Measurements from ENCODE around the gene PCDHGA1. TPM values are rescaled to one million over a fixed set of nuclear protein-coding genes. Genes with fewer than 3 reads are reported as not detected.

Gene PCDHGA1
- total RNA-seq, 4 donors from 2014 or later, result 1.7 TPM; not detected in 3

DNA sequence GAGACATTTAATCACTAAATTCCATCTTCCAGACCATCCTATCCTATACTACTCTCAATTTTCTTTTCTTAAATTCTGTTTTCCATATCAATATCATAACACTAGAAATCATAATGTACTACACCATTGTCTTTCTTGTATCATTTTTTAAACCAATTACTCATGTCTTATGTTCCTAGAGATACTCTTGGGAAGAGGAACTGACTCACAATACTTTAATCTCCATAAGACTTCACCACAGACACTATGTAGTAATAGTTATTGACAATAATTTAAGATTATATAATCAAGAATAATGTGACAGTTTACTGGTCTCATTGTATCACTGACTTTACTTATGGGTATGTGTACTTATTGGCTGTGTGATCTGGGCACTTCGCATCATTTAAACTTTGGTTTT is 202.4 kb downstream of the PCDHGA1 start:
- Histone ChIP-seq H3K36me3 (peaks cover 0 to 53% (median 0%) of the 10 kb centered on the region in 3 donors), H3K9me3 (no peaks in the 10 kb centered on the region), H3K27me3 (no peaks in the 10 kb centered on the region), H3K4me1 (no peaks in the 10 kb centered on the region), H3K27ac (no peak overlapping the region), H3K4me3 (no peak overlapping the region)
- DNase-seq, result no peak
- no peak for TF ChIP-seq POLR2A (IDR thresholded peaks at IDR 0.05)
- TF ChIP-seq, protein P1, sequence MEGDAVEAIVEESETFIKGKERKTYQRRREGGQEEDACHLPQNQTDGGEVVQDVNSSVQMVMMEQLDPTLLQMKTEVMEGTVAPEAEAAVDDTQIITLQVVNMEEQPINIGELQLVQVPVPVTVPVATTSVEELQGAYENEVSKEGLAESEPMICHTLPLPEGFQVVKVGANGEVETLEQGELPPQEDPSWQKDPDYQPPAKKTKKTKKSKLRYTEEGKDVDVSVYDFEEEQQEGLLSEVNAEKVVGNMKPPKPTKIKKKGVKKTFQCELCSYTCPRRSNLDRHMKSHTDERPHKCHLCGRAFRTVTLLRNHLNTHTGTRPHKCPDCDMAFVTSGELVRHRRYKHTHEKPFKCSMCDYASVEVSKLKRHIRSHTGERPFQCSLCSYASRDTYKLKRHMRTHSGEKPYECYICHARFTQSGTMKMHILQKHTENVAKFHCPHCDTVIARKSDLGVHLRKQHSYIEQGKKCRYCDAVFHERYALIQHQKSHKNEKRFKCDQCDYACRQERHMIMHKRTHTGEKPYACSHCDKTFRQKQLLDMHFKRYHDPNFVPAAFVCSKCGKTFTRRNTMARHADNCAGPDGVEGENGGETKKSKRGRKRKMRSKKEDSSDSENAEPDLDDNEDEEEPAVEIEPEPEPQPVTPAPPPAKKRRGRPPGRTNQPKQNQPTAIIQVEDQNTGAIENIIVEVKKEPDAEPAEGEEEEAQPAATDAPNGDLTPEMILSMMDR (IDR thresholded peaks at IDR 0.05), result no peak

DNA sequence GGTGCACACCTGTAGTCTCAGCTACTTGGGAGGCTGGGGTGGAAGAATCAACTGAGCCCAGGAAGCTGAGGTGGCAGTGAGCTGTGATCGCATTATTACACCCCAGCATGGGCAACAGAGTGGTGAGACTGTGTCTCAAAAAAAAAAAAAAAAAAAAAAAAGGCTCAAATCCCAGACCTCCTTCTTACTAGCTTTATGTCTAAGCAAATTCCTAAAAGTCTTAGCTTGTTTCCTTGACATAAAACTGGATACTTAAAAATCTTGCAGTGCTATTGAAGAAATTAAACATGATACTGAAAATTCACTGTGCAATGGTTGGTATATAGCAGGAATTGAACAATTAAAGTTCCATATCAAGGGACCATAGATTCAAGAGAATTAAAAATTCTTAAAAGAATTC is 203.6 kb downstream of the PCDHGA1 start:
- peaks cover 0 to 41% (median 0%) of the 10 kb centered on the region in 3 donors for H3K36me3 ChIP-seq
- no peaks in the 10 kb centered on the region for H3K27me3 ChIP-seq
- H3K4me3 ChIP-seq, result no peak overlapping the region
- DNase-seq, result no peak
- no peaks in the 10 kb centered on the region for H3K9me3 ChIP-seq
- H3K4me1 ChIP-seq, result no peaks in the 10 kb centered on the region
- H3K27ac ChIP-seq, result no peak overlapping the region
- TF ChIP-seq, protein P1 (IDR thresholded peaks at IDR 0.05), result no peak
- TF ChIP-seq POLR2A (IDR thresholded peaks at IDR 0.05), result no peak

DNA sequence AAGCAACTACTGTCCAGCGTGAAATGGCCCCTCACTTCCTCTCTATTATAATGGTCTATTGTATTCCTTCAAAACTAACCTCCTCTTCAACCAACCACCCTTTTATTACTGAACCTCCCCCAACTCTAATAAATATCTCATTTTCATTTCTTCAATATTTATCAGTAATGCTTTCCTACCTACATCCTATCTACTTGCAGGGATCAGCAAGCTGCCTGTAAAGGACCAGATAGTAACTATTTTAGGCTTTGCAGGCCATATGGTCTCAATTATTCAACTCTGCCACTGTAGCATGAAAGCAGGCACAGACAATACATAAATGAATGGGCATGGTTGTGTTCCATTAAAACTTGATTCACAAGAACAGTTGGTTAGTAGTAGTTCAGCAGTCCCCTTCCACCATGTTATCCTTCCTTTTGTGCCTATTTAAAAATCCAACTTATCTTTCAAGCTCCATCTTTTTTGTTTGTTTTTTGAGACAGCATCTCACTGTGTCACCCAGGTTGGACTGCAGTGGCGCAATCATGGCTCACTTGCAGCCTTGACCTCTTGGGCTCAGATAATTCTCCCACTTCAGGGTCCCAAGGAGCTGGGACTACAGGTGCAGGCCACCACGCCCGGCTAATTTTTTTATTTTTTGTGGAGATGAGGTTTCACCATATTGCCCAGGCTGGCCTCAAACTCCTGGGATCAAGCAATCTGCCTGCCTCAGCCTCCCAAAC is 204.3 kb downstream of the PCDHGA1 start:
- TF ChIP-seq, protein P1 (IDR thresholded peaks at IDR 0.05), result no peak
- no peak for TF ChIP-seq POLR2A (IDR thresholded peaks at IDR 0.05)
- Histone ChIP-seq H3K4me3 (no peak overlapping the region), H3K27me3 (no peaks in the 10 kb centered on the region), H3K36me3 (peaks cover 0 to 34% (median 0%) of the 10 kb centered on the region in 3 donors), H3K4me1 (no peaks in the 10 kb centered on the region), H3K9me3 (no peaks in the 10 kb centered on the region), H3K27ac (no peak overlapping the region)
- DNase-seq, result no peak

DNA sequence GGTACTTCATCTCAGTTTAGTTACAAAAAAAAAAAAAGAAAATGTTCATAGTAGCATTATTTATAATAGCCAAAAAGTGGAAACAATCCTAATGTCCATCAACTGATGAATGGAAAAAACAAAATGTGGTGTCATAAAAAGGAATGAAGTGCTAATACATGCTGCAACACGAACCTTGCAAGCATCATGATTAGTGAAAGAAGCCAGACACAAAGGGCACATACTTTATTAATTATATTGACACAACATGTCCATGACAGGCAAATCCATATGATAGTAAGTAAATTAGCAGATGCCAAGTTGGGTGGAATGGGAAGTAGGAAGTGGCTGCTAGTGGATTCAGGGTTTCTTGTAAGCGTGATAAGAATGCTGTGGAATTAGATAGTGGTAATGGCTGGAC is 212.7 kb downstream of the PCDHGA1 start:
- no peak for TF ChIP-seq POLR2A (IDR thresholded peaks at IDR 0.05)
- H3K4me1 ChIP-seq, result no peaks in the 10 kb centered on the region
- no peak for DNase-seq
- H3K27me3 ChIP-seq, result no peaks in the 10 kb centered on the region
- no peak overlapping the region for H3K4me3 ChIP-seq
- H3K36me3 ChIP-seq, result peaks cover 0 to 32% (median 0%) of the 10 kb centered on the region in 3 donors
- peaks cover 0 to 16% (median 5%) of the 10 kb centered on the region in 4 donors for H3K9me3 ChIP-seq
- no peak overlapping the region for H3K27ac ChIP-seq

DNA sequence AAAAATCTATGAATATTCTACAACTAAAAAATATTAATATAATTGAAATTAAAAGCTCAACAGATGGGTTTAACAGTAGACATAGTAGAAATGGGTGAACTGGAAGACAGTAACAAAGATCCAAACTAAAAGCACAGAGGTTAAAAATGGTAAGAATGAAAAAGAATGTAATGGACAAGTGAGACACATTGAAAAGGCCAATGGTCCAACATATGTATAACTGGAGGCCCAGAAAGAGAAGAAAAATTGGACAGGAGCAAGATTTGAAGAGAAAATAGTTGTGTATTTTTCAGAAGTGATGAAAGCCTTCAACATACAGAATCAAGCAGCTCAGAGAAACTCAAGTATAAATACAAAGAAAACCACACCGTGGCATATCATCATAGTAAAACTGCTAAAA is 217.2 kb downstream of the PCDHGA1 start:
- no peak for DNase-seq
- Histone ChIP-seq H3K27me3 (no peaks in the 10 kb centered on the region), H3K4me1 (no peaks in the 10 kb centered on the region), H3K9me3 (peaks cover 0 to 22% (median 5%) of the 10 kb centered on the region in 4 donors), H3K36me3 (peaks cover 0 to 38% (median 0%) of the 10 kb centered on the region in 3 donors), H3K27ac (no peak overlapping the region), H3K4me3 (no peak overlapping the region)
- no peak for TF ChIP-seq POLR2A (IDR thresholded peaks at IDR 0.05)
- TF ChIP-seq, protein P1 (IDR thresholded peaks at IDR 0.05), result no peak

DNA sequence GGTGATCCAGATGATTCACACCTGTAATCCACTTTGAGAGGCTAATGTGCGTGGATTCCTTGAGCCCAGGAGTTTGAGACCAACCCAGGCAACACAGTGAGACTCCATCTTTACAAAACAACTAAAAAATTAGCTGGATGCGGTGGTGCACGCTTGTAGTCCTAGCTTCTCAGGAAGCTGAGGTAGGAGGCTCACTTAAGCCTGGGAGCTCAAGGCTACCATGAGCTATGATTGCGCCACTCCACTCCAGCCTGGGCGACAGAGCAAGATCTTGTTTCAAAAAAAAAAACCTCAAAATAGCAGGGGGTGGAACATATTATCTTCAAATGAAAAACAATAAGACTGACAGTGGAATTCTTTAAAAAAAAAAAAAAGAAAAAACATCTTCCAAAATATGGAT is 217.6 kb downstream of the PCDHGA1 start:
- DNase-seq, result no peak
- peaks cover 0 to 40% (median 0%) of the 10 kb centered on the region in 3 donors for H3K36me3 ChIP-seq

More for the DNA sequence above, 217.6 kb downstream of the PCDHGA1 start:
- Histone ChIP-seq H3K4me3 (no peak overlapping the region), H3K27ac (no peak overlapping the region), H3K4me1 (no peaks in the 10 kb centered on the region), H3K27me3 (no peaks in the 10 kb centered on the region), H3K9me3 (peaks cover 0 to 22% (median 5%) of the 10 kb centered on the region in 4 donors)
- TF ChIP-seq POLR2A (IDR thresholded peaks at IDR 0.05), result no peak
- TF ChIP-seq, protein P1 (IDR thresholded peaks at IDR 0.05), result no peak
